Esophagus (tissue), 2 donors: ENCODE data around the gene SGIP1. TPM values are rescaled to one million over a fixed set of nuclear protein-coding genes. Genes with fewer than 3 reads are reported as not detected.

Experiments used
- H3K27ac ChIP-seq, 2 donors: one replicate each; pipeline ENCODE4 v1.5.1; 2013; ENCODE audit warnings: low read depth in 2 of 2, mild to moderate bottlenecking in 2 of 2, inconsistent platforms in 1 of 2, low read length in 1 of 2, moderate library complexity in 1 of 2
- H3K27me3 ChIP-seq, 2 donors: one replicate each; pipeline ENCODE4 v1.6.1; 2013; ENCODE audit warnings: low read length in 2 of 2, control low read depth in 1 of 2, mild to moderate bottlenecking in 1 of 2; ENCODE audit not compliant: insufficient read depth in 2 of 2, control insufficient read depth in 1 of 2
- H3K36me3 ChIP-seq, 2 donors: one replicate each; pipeline ENCODE4 v1.6.1; 2013; ENCODE audit warnings: low read length in 1 of 2; ENCODE audit not compliant: control insufficient read depth in 2 of 2, insufficient read depth in 2 of 2
- H3K4me1 ChIP-seq, 2 donors: one replicate each; pipeline ENCODE4 v1.6.1; 2013; ENCODE audit warnings: low read length in 1 of 2; ENCODE audit not compliant: control insufficient read depth in 2 of 2, insufficient read depth in 2 of 2
- H3K4me3 ChIP-seq, 2 donors: one replicate each; pipeline ENCODE4 v1.5.1; 2013; ENCODE audit warnings: low read length in 2 of 2, mild to moderate bottlenecking in 2 of 2, low read depth in 1 of 2, moderate library complexity in 1 of 2
- H3K9me3 ChIP-seq, 2 donors: one replicate each; pipeline ENCODE4 v1.6.1; 2013; ENCODE audit warnings: mild to moderate bottlenecking in 2 of 2, low read depth in 1 of 2, low read length in 1 of 2, moderate library complexity in 1 of 2; ENCODE audit not compliant: control insufficient read depth in 2 of 2, insufficient read depth in 1 of 2
- WGBS, 2 donors: extraction: QIAGEN DNeasy Blood & Tissue Kit; methylation state at CpG; one replicate each; pipeline ENCODE4 v1.1.7; 2013; 5-methylcytosine and 5-hydroxymethylcytosine counted together
- polyA plus RNA-seq, 2 donors: library from polyadenylated mRNA; stranded (reverse); fragments of 200-250 nt; gene quantifications; one replicate each; pipeline ENCODE4 v1.2.3, GENCODE V29; 2013
- donor health status: healthy with polysubstance abuse.
- donor health status: Bipolar disorder and iron deficiency.

The SGIP1 gene
- polyA plus RNA-seq, 2 donors: 0.90 to 1.1 TPM

DNA sequence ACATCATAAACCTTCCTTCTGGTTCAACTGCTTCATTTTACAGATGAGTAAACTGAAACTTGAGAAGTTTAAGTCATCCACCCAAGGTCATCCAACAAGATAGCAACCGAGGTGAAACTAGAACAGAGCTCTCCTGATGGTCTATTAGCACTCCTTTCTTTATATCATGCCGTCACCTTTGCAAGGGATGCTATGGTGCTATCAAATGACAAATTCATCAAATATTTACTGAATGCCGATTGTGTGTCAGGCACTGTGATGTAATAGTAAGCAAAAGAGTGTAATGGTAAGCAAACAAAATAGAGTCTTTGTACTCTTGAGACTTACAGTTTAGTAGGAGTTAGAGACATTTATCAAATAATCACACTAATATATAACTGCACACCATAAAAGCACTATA, 14.0 kb upstream of the SGIP1 start:
- H3K9me3 ChIP-seq: no peaks in the 10 kb centered on the region
- H3K36me3 ChIP-seq: no peaks in the 10 kb centered on the region
- 57 to 71% methylated on average over 3 of the region's 3 CpGs for WGBS, 2 donors
- no peak overlapping the region for H3K27ac ChIP-seq
- no peak overlapping the region for H3K4me3 ChIP-seq
- H3K27me3 ChIP-seq: no peaks in the 10 kb centered on the region
- no peaks in the 10 kb centered on the region for H3K4me1 ChIP-seq

DNA sequence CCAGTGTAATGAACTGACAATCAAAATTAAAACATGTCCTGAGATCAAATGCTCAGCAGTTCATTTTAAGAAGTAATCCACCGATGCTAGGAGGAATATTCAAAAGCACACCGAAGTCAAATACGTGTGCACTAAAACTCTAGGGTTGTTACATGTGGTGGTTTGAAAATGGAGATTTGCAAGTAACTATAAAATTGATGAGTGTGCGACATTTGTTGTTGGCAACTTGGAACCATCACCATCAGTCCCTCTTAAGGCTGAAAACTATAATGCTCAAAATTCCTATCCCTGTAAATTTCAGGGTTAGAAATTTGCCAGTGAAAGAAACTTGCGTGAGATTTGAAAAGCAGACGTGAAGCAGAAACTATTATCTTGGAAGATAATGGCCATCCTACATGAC, 13.3 kb upstream of the SGIP1 start:
- H3K27me3 ChIP-seq: no peaks in the 10 kb centered on the region
- no peak overlapping the region for H3K4me3 ChIP-seq
- H3K9me3 ChIP-seq: no peaks in the 10 kb centered on the region
- H3K27ac ChIP-seq: no peak overlapping the region
- no peaks in the 10 kb centered on the region for H3K4me1 ChIP-seq
- 82 to 87% methylated on average over 6 of the region's 6 CpGs for WGBS, 2 donors
- no peaks in the 10 kb centered on the region for H3K36me3 ChIP-seq

DNA sequence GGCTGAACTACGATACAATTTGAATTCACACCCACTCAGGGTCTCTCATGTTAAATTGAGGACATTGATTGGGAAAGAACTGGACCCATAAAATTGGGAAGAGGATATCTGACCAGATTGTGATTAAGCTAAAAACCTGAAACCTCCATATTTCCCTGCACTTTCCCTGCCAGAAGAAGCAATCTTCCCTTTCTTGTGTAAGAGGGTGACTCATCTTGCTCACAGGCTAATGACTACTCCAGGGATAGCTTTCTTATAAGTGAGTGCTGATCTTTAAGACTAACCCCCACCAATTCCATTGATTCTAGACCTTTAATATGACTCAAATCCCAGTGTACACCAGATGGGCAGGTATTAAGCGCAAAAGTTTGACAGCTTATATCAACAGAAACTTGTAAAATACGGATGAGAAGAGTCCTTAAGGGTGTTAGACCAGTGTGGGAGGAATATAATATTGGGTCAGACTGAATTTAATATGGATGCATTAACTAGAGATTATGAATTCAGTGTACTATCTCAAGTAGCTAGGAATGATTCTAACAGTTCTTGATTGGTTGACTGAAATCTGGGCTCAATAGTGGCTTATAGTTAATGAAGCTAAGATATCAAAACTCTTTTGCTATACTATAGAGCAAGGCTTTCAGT, 12.1 kb upstream of the SGIP1 start:
- Histone ChIP-seq H3K9me3 (no peaks in the 10 kb centered on the region), H3K36me3 (no peaks in the 10 kb centered on the region), H3K4me3 (no peak overlapping the region), H3K27ac (no peak overlapping the region), H3K4me1 (no peaks in the 10 kb centered on the region), H3K27me3 (no peaks in the 10 kb centered on the region)
- WGBS, 2 donors: 75 to 86% methylated on average over 3 of the region's 3 CpGs

DNA sequence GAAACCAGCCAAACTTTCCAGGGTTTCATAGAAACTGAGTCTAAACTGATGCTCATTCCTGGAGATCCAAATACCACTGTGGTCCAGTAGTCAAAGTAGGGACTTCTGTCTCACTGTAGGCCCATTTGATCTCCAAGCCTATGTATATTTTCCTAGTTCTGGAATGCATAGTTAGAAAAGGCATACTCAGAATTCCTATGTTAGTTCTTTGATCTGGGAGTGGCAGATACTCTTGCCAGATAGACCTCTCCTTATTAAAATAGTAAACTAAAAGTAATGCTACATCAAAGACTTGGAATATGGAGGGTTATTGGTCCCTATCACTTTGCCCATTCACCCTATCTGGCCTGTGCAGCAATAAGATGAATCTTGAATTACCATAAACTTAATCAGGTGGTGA, 10.4 kb upstream of the SGIP1 start:
- H3K27me3 ChIP-seq: no peaks in the 10 kb centered on the region
- no peak overlapping the region for H3K27ac ChIP-seq

DNA sequence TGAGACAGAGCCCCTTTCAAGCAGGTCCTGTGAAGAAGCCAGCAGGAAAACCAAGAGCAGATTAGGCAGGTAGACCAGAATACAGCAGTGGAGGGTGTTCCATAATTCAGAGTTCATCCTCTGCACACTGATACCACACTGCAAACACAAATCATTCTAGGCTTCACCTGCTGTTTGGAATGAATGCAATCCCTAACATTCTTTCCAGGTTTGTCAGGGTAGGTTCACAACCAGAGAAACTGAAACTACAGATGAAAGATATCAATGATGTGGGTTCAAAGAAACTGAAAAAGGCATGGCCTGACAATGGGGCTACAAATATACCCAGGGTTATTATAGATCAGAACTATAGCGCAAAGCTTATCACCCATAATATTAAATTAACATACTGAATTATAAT, 8.9 kb upstream of the SGIP1 start:
- Histone ChIP-seq H3K4me3 (no peak overlapping the region), H3K4me1 (no peaks in the 10 kb centered on the region), H3K36me3 (no peaks in the 10 kb centered on the region), H3K27ac (no peak overlapping the region), H3K9me3 (no peaks in the 10 kb centered on the region), H3K27me3 (no peaks in the 10 kb centered on the region)
- WGBS, 2 donors: 98 to 100% methylated on average over 1 of the region's 1 CpG

More for the DNA sequence above, 10.4 kb upstream of the SGIP1 start:
- H3K4me3 ChIP-seq: no peak overlapping the region
- H3K36me3 ChIP-seq: no peaks in the 10 kb centered on the region
- no peaks in the 10 kb centered on the region for H3K4me1 ChIP-seq
- no peaks in the 10 kb centered on the region for H3K9me3 ChIP-seq

DNA sequence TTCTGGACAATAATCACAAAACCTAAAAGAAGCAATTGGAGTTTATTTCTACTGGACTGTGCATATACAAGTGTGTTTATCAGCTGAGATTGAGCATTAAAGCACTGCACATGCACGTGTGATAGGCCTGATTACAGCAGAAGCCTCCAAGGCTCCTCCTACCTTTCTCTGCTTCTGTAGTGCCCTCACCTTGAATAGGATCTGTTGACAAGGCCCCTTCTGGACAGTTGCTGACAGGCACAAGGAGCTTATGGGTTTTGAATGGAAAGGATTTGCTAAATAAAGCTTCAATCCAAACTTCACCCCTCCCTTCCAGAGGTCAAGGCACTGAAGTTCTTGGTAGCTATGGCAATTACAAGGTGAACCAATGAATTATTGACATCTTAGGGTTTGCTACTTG, 7.9 kb upstream of the SGIP1 start:
- H3K4me1 ChIP-seq: no peaks in the 10 kb centered on the region
- H3K27ac ChIP-seq: no peak overlapping the region
- WGBS, 2 donors: 57 to 62% methylated on average over 1 of the region's 1 CpG

DNA sequence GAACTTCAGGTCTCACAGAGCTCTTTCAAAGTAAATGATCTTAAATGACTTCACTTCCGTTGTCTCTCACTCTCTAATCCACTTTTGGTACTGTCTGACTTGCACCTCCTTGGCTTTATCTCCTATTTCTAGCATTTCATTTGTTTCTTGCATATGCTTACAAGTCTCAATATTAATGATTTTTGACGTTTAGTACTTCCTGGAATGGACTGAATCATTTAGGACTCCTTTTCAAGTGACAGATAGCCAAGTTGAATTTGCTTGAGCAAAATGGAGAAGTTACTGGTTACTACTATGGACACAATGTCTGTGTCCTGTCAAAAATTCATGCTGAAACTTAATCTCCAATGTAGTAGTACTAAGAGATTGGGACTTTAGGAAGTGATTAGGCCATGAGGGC, 7.0 kb upstream of the SGIP1 start:
- H3K4me1 ChIP-seq: no peaks in the 10 kb centered on the region
- no peaks in the 10 kb centered on the region for H3K9me3 ChIP-seq
- H3K36me3 ChIP-seq: no peaks in the 10 kb centered on the region
- no peaks in the 10 kb centered on the region for H3K27me3 ChIP-seq
- no peak overlapping the region for H3K27ac ChIP-seq
- 70 to 72% methylated on average over 2 of the region's 2 CpGs for WGBS, 2 donors
- H3K4me3 ChIP-seq: no peak overlapping the region

More for the DNA sequence above, 7.9 kb upstream of the SGIP1 start:
- H3K27me3 ChIP-seq: no peaks in the 10 kb centered on the region
- H3K4me3 ChIP-seq: no peak overlapping the region
- H3K9me3 ChIP-seq: no peaks in the 10 kb centered on the region
- no peaks in the 10 kb centered on the region for H3K36me3 ChIP-seq

DNA sequence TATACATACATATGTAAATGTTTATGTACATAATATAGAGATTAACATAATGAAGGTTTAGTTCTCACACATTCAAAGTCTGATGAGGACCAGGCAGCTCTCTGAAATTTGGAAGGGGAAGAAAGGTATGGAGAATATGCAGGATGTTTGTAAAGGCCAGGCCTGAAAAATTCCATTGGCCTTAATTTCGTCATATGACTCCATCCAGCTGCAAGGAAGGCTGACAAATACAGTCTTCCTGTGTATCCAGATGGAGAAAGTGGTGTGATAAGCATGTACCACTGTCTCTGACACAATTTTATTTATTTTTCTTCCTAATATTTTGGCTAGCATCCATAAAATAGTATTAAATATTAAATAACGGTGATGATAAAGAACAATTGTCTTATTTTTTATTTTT, 6.3 kb upstream of the SGIP1 start:
- H3K9me3 ChIP-seq: no peaks in the 10 kb centered on the region
- no peaks in the 10 kb centered on the region for H3K36me3 ChIP-seq
- WGBS, 2 donors: 72 to 73% methylated on average over 2 of the region's 2 CpGs
- H3K27ac ChIP-seq: no peak overlapping the region
- H3K4me3 ChIP-seq: no peak overlapping the region
- H3K27me3 ChIP-seq: no peaks in the 10 kb centered on the region
- no peaks in the 10 kb centered on the region for H3K4me1 ChIP-seq

DNA sequence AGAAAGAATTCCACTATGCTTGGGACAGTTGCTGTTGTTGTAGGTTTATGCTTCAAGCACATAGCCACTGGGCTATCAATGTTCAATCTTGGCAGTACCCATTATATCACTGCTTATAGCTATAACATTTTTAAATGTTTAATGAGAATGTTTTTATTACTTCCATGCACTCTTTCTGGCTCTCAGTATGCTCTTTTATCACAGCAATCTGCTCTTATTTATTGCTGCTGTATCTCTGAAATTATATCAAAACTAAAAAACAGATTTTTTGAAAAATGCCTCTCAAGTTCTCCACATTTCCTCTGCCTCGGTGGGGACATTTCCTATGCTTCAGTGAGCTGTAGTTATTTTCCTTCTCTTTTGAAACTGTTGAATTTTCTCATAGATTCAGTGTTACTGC, 5.4 kb upstream of the SGIP1 start:
- 65 to 77% methylated on average over 1 of the region's 1 CpG for WGBS, 2 donors
- Histone ChIP-seq H3K4me3 (no peak overlapping the region), H3K9me3 (no peaks in the 10 kb centered on the region), H3K36me3 (no peaks in the 10 kb centered on the region), H3K27me3 (no peaks in the 10 kb centered on the region), H3K4me1 (no peaks in the 10 kb centered on the region), H3K27ac (no peak overlapping the region)

DNA sequence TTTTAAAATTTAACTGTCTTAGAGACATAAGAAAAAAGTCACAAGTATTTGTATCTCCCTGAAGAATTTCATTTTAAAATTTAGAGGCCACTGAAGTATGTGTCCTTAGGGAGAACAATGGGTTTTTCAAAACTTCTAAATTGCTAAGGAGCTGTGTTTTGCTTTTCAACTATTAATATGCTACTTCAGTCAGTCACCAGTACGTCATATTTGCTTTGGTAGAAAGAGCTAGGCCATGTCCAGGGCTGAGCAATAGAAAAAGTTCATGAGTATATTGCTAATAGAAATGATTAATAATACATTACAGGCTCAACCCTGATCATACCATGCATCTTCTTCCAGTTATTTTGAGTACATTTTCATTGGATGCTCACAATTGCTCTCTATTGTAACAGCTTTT, 1.7 kb upstream of the SGIP1 start:
- H3K4me3 ChIP-seq: no peak overlapping the region
- no peaks in the 10 kb centered on the region for H3K4me1 ChIP-seq
- WGBS, 2 donors: 69 to 75% methylated on average over 1 of the region's 1 CpG
- no peaks in the 10 kb centered on the region for H3K36me3 ChIP-seq
- H3K9me3 ChIP-seq: no peaks in the 10 kb centered on the region
- H3K27ac ChIP-seq: no peak overlapping the region
- no peaks in the 10 kb centered on the region for H3K27me3 ChIP-seq
